DOHH2 (cell line): ENCODE measurements around the gene FGF1.

Experiments used
- CTCF ChIP-seq: fragments of 200-600 bp; sonication (generic); IDR thresholded peaks from one replicate; pipeline ENCODE4 v1.5.1; 2014; ENCODE audit warnings: antibody characterized with exemption, mild to moderate bottlenecking, low read depth, low read length; ENCODE audit not compliant: poor library complexity, severe bottlenecking
- EZH2phosphoT487 ChIP-seq: fragments of 200-600 bp; sonication (generic); IDR thresholded peaks from 2 replicates; pipeline ENCODE4 v1.6.1; 2017; ENCODE audit warnings: borderline replicate concordance, mild to moderate bottlenecking, antibody characterized with exemption, low read length, moderate library complexity, mixed read lengths

DNA sequence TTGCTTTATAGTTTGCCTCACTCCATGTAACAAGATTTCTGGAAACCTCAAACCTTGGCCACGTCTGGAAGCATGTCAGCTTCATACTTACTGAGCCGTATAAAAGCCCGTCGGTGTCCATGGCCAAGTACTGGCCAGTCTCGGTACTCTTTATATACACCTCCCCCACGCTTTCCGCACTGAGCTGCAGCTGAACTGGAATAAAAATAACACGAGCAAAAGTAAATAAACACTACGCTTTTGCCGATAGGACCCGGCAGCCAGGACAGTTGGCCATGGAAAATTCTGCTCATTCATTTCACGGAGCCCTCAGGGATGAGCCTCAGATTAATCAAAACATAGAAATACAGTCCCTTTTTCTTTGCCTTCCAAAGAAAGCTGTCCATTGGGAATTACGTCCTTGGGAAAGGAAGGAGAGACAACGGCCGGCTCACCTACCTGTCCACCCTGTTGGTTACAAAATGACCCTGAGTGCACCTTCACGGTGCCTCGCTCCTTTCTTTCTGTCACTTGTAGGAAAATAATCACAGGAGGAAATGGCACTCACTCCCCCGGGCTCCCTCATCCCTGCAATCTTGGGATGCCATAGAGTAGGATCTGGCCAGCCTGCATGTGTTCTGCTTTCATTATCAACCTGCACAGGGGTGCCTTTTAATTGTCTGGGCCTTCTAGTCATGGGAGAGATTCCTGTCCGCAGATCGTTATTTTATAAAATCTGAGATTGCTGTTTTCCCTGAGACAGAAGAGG lies 85.1 kb downstream of the FGF1 start:
- no peak for TF ChIP-seq CTCF
- TF ChIP-seq EZH2phosphoT487, result no peak
